ENCODE results near the gene NOP9.

Gene NOP9

GRCh38 chr14:24314377-24315193, 14.9 kb downstream of the NOP9 start:
- Histone ChIP-seq H3K4me1 (ENCODE audit: control insufficient read depth, low read length) (peaks cover 41% of the 10 kb centered on the region), H3K4me3 (ENCODE audit: low read length) (no peak overlapping the region), H3K27ac (ENCODE audit: low read depth, low read length) (no peak overlapping the region), H3K9me2 (replicated peaks; ENCODE audit: control insufficient read depth, low read length) (no peaks in the 10 kb centered on the region), H3K27me3 (ENCODE audit: control insufficient read depth, low read length) (peaks cover 7% of the 10 kb centered on the region; the same call in 1 of the 2 replicates), H4K20me1 (ENCODE audit: control insufficient read depth, insufficient read depth, low read depth, low read length) (no peaks in the 10 kb centered on the region), H3K36me3 (ENCODE audit: control insufficient read depth, low read length) (peaks cover 29% of the 10 kb centered on the region), H3K79me2 (ENCODE audit: control insufficient read depth, low read length) (0 out of 2 replicates have a peak, but pooled peaks cover 2% of the 10 kb centered on the region), H3K4me2 (ENCODE audit: low read length) (no peak overlapping the region), H3F3A (ENCODE audit: control insufficient read depth, insufficient read depth) (peaks cover 10% of the 10 kb centered on the region; the same call in 1 of the 2 replicates), H3K9me3 (ENCODE audit: control insufficient read depth, insufficient read depth, low read length) (no peaks in the 10 kb centered on the region)
- no peak for TF ChIP-seq EZH2phosphoT487 (IDR thresholded peaks at IDR 0.05; ENCODE audit: borderline replicate concordance, low read length)
- TF ChIP-seq CTCF (IDR thresholded peaks at IDR 0.05; ENCODE audit: low read depth, low read length, poor library complexity, severe bottlenecking) = no peak

GRCh38 chr14:24315243-24315806, 15.7 kb downstream of the NOP9 start:
- Histone ChIP-seq H3K27ac (ENCODE audit: low read depth, low read length) (no peak overlapping the region), H3K4me1 (ENCODE audit: control insufficient read depth, low read length) (peaks cover 36% of the 10 kb centered on the region), H3K9me3 (ENCODE audit: control insufficient read depth, insufficient read depth, low read length) (no peaks in the 10 kb centered on the region), H3K36me3 (ENCODE audit: control insufficient read depth, low read length) (peaks cover 22% of the 10 kb centered on the region), H3K27me3 (ENCODE audit: control insufficient read depth, low read length) (peaks cover 13% of the 10 kb centered on the region), H3K79me2 (ENCODE audit: control insufficient read depth, low read length) (0 out of 2 replicates have a peak, but pooled peaks cover 2% of the 10 kb centered on the region), H3K4me3 (ENCODE audit: low read length) (no peak overlapping the region), H3F3A (ENCODE audit: control insufficient read depth, insufficient read depth) (peaks cover 10% of the 10 kb centered on the region; the same call in 1 of the 2 replicates), H3K9me2 (replicated peaks; ENCODE audit: control insufficient read depth, low read length) (no peaks in the 10 kb centered on the region), H3K4me2 (ENCODE audit: low read length) (no peak overlapping the region), H4K20me1 (ENCODE audit: control insufficient read depth, insufficient read depth, low read depth, low read length) (no peaks in the 10 kb centered on the region)
- TF ChIP-seq CTCF (IDR thresholded peaks at IDR 0.05; ENCODE audit: low read depth, low read length, poor library complexity, severe bottlenecking) = no peak
- no peak for TF ChIP-seq EZH2phosphoT487 (IDR thresholded peaks at IDR 0.05; ENCODE audit: borderline replicate concordance, low read length)

- peaks cover 20% of the 10 kb centered on the region for H3K36me3 ChIP-seq (ENCODE audit: control insufficient read depth, low read length)
- H3K27ac ChIP-seq (ENCODE audit: low read depth, low read length) = no peak overlapping the region
- H3K4me2 ChIP-seq (ENCODE audit: low read length) = no peak overlapping the region
- no peaks in the 10 kb centered on the region for H4K20me1 ChIP-seq (ENCODE audit: control insufficient read depth, insufficient read depth, low read depth, low read length)
- H3K9me3 ChIP-seq (ENCODE audit: control insufficient read depth, insufficient read depth, low read length) = no peaks in the 10 kb centered on the region
- no peak overlapping the region for H3K4me3 ChIP-seq (ENCODE audit: low read length)
- TF ChIP-seq EZH2phosphoT487 (IDR thresholded peaks at IDR 0.05; ENCODE audit: borderline replicate concordance, low read length) (no peak), CTCF (IDR thresholded peaks at IDR 0.05; ENCODE audit: low read depth, low read length, poor library complexity, severe bottlenecking) (no peak)
- H3K27me3 ChIP-seq (ENCODE audit: control insufficient read depth, low read length) = peaks cover 13% of the 10 kb centered on the region
- peaks cover 29% of the 10 kb centered on the region for H3K4me1 ChIP-seq (ENCODE audit: control insufficient read depth, low read length)
- 0 out of 2 replicates have a peak, but pooled peaks cover 2% of the 10 kb centered on the region for H3K79me2 ChIP-seq (ENCODE audit: control insufficient read depth, low read length)
- H3F3A ChIP-seq (ENCODE audit: control insufficient read depth, insufficient read depth) = peaks cover 10% of the 10 kb centered on the region; the same call in 1 of the 2 replicates
- no peaks in the 10 kb centered on the region for H3K9me2 ChIP-seq (replicated peaks; ENCODE audit: control insufficient read depth, low read length)
Measured at GRCh38 chr14:24315807-24316596, 16.4 kb downstream of the NOP9 start.
